ENCODE data around the gene CBLL1.

Gene CBLL1

GRCh38 chr7:107711301-107711700, 32.6 kb upstream of the CBLL1 start:
- Histone ChIP-seq H3K4me1 (ENCODE audit: control insufficient read depth in 1 of 2, insufficient read depth in 2 of 2, low read length in 2 of 2) (no peaks in the 10 kb centered on the region), H4K12ac (ENCODE audit: low read depth, low read length) (no peak overlapping the region), H3K4me2 (ENCODE audit: low read length) (no peak overlapping the region), H2BK120ac (ENCODE audit: insufficient read depth, low read length, poor library complexity) (no peak overlapping the region), H2AFZ (ENCODE audit: insufficient read depth, low read length, poor library complexity) (no peak overlapping the region), H3K79me1 (ENCODE audit: low read length) (no peaks in the 10 kb centered on the region), H3K9me3 (ENCODE audit: insufficient read depth, low read depth, low read length) (no peaks in the 10 kb centered on the region), H3K18ac (ENCODE audit: low read length) (no peak overlapping the region), H2AK5ac (ENCODE audit: low read length) (no peak overlapping the region), H3K14ac (ENCODE audit: low read length) (no peak overlapping the region), H3K4ac (ENCODE audit: low read depth, low read length) (no peak overlapping the region), H3K23ac (ENCODE audit: low read length) (no peak overlapping the region), H3K36me3 (ENCODE audit: control insufficient read depth in 1 of 2, insufficient read depth in 2 of 2, low read length in 2 of 2) (no peaks in the 10 kb centered on the region), H3K27ac (ENCODE audit: low read depth, low read length) (no peak overlapping the region), H3K9ac (ENCODE audit: low read length) (no peak overlapping the region), H4K8ac (ENCODE audit: low read depth, low read length) (no peak overlapping the region), H4K91ac (ENCODE audit: low read depth, low read length) (no peak overlapping the region), H3K27me3 (ENCODE audit: insufficient read depth, low read length) (no peaks in the 10 kb centered on the region), H3K79me2 (ENCODE audit: control insufficient read depth, insufficient read depth, low read length, poor library complexity) (no peaks in the 10 kb centered on the region), H2BK5ac (ENCODE audit: low read depth, low read length, poor library complexity) (no peak overlapping the region), H3K4me3 (ENCODE audit: low read depth, low read length) (no peak overlapping the region), H2BK12ac (ENCODE audit: low read length) (no peak overlapping the region)
- DNase-seq = no peak
- WGBS (ENCODE audit: extremely low coverage, insufficient coverage, insufficient read length) = no CpG with 5 or more reads among the region's 1 CpG

- H4K91ac ChIP-seq (ENCODE audit: low read depth, low read length) = no peak overlapping the region
- no peak overlapping the region for H3K27ac ChIP-seq (ENCODE audit: low read depth, low read length)
- H3K79me2 ChIP-seq (ENCODE audit: control insufficient read depth, insufficient read depth, low read length, poor library complexity) = no peaks in the 10 kb centered on the region
- no peak overlapping the region for H2AFZ ChIP-seq (ENCODE audit: insufficient read depth, low read length, poor library complexity)
- no peak overlapping the region for H3K4me3 ChIP-seq (ENCODE audit: low read depth, low read length)
- H4K12ac ChIP-seq (ENCODE audit: low read depth, low read length) = no peak overlapping the region
- no peak overlapping the region for H3K4me2 ChIP-seq (ENCODE audit: low read length)
- H3K14ac ChIP-seq (ENCODE audit: low read length) = no peak overlapping the region
- H3K27me3 ChIP-seq (ENCODE audit: insufficient read depth, low read length) = no peaks in the 10 kb centered on the region
- H3K79me1 ChIP-seq (ENCODE audit: low read length) = no peaks in the 10 kb centered on the region
- H3K9ac ChIP-seq (ENCODE audit: low read length) = no peak overlapping the region
- no peak overlapping the region for H3K23ac ChIP-seq (ENCODE audit: low read length)
- no peak overlapping the region for H3K4ac ChIP-seq (ENCODE audit: low read depth, low read length)
- no peak overlapping the region for H3K18ac ChIP-seq (ENCODE audit: low read length)
- H3K4me1 ChIP-seq (ENCODE audit: control insufficient read depth in 1 of 2, insufficient read depth in 2 of 2, low read length in 2 of 2) = no peaks in the 10 kb centered on the region
- H3K36me3 ChIP-seq (ENCODE audit: control insufficient read depth in 1 of 2, insufficient read depth in 2 of 2, low read length in 2 of 2) = no peaks in the 10 kb centered on the region
- H2BK120ac ChIP-seq (ENCODE audit: insufficient read depth, low read length, poor library complexity) = no peak overlapping the region
- no peaks in the 10 kb centered on the region for H3K9me3 ChIP-seq (ENCODE audit: insufficient read depth, low read depth, low read length)
- no peak overlapping the region for H2BK5ac ChIP-seq (ENCODE audit: low read depth, low read length, poor library complexity)
- no peak overlapping the region for H2AK5ac ChIP-seq (ENCODE audit: low read length)
- H2BK12ac ChIP-seq (ENCODE audit: low read length) = no peak overlapping the region
- H4K8ac ChIP-seq (ENCODE audit: low read depth, low read length) = no peak overlapping the region
- WGBS (ENCODE audit: extremely low coverage, insufficient coverage, insufficient read length) = no CpG with 5 or more reads among the region's 1 CpG
- DNase-seq = no peak
These were observed 31.9 kb upstream of the CBLL1 start for GRCh38 chr7:107712025-107712424.

GRCh38 chr7:107712896-107713295, 31.0 kb upstream of the CBLL1 start:
- Histone ChIP-seq H3K79me2 (ENCODE audit: control insufficient read depth, insufficient read depth, low read length, poor library complexity) (no peaks in the 10 kb centered on the region), H3K18ac (ENCODE audit: low read length) (no peak overlapping the region), H3K36me3 (ENCODE audit: control insufficient read depth in 1 of 2, insufficient read depth in 2 of 2, low read length in 2 of 2) (no peaks in the 10 kb centered on the region), H4K8ac (ENCODE audit: low read depth, low read length) (no peak overlapping the region), H3K27ac (ENCODE audit: low read depth, low read length) (no peak overlapping the region), H4K12ac (ENCODE audit: low read depth, low read length) (no peak overlapping the region), H3K9ac (ENCODE audit: low read length) (no peak overlapping the region), H3K23ac (ENCODE audit: low read length) (no peak overlapping the region), H3K79me1 (ENCODE audit: low read length) (no peaks in the 10 kb centered on the region), H2AK5ac (ENCODE audit: low read length) (no peak overlapping the region), H2BK5ac (ENCODE audit: low read depth, low read length, poor library complexity) (no peak overlapping the region), H2BK120ac (ENCODE audit: insufficient read depth, low read length, poor library complexity) (no peak overlapping the region), H3K9me3 (ENCODE audit: insufficient read depth, low read depth, low read length) (no peaks in the 10 kb centered on the region), H4K91ac (ENCODE audit: low read depth, low read length) (no peak overlapping the region), H3K4me3 (ENCODE audit: low read depth, low read length) (no peak overlapping the region), H2AFZ (ENCODE audit: insufficient read depth, low read length, poor library complexity) (no peak overlapping the region), H3K27me3 (ENCODE audit: insufficient read depth, low read length) (no peaks in the 10 kb centered on the region), H3K4me2 (ENCODE audit: low read length) (no peak overlapping the region), H3K4ac (ENCODE audit: low read depth, low read length) (no peak overlapping the region), H3K14ac (ENCODE audit: low read length) (no peak overlapping the region), H2BK12ac (ENCODE audit: low read length) (no peak overlapping the region), H3K4me1 (ENCODE audit: control insufficient read depth in 1 of 2, insufficient read depth in 2 of 2, low read length in 2 of 2) (no peaks in the 10 kb centered on the region)
- WGBS (ENCODE audit: extremely low coverage, insufficient coverage, insufficient read length) = no CpG with 5 or more reads among the region's 1 CpG
- no peak for DNase-seq

GRCh38 chr7:107715531-107715930, 28.4 kb upstream of the CBLL1 start:
- Histone ChIP-seq H3K14ac (ENCODE audit: low read length) (no peak overlapping the region), H2BK5ac (ENCODE audit: low read depth, low read length, poor library complexity) (no peak overlapping the region), H3K9me3 (ENCODE audit: insufficient read depth, low read depth, low read length) (no peaks in the 10 kb centered on the region), H3K4me2 (ENCODE audit: low read length) (no peak overlapping the region), H3K79me2 (ENCODE audit: control insufficient read depth, insufficient read depth, low read length, poor library complexity) (no peaks in the 10 kb centered on the region), H3K4ac (ENCODE audit: low read depth, low read length) (no peak overlapping the region), H2BK120ac (ENCODE audit: insufficient read depth, low read length, poor library complexity) (no peak overlapping the region), H4K8ac (ENCODE audit: low read depth, low read length) (no peak overlapping the region), H2BK12ac (ENCODE audit: low read length) (no peak overlapping the region), H3K23ac (ENCODE audit: low read length) (no peak overlapping the region), H2AFZ (ENCODE audit: insufficient read depth, low read length, poor library complexity) (no peak overlapping the region), H3K27ac (ENCODE audit: low read depth, low read length) (no peak overlapping the region), H3K4me3 (ENCODE audit: low read depth, low read length) (no peak overlapping the region), H3K4me1 (ENCODE audit: control insufficient read depth in 1 of 2, insufficient read depth in 2 of 2, low read length in 2 of 2) (no peaks in the 10 kb centered on the region), H2AK5ac (ENCODE audit: low read length) (no peak overlapping the region), H4K91ac (ENCODE audit: low read depth, low read length) (no peak overlapping the region), H3K18ac (ENCODE audit: low read length) (no peak overlapping the region), H3K9ac (ENCODE audit: low read length) (no peak overlapping the region), H3K27me3 (ENCODE audit: insufficient read depth, low read length) (no peaks in the 10 kb centered on the region), H3K79me1 (ENCODE audit: low read length) (no peaks in the 10 kb centered on the region), H4K12ac (ENCODE audit: low read depth, low read length) (no peak overlapping the region), H3K36me3 (ENCODE audit: control insufficient read depth in 1 of 2, insufficient read depth in 2 of 2, low read length in 2 of 2) (no peaks in the 10 kb centered on the region)
- DNase-seq = no peak
- no CpG with 5 or more reads among the region's 6 CpGs for WGBS (ENCODE audit: extremely low coverage, insufficient coverage, insufficient read length)
